GM19328 (cell line): Measurements from ENCODE around the gene PUS1.
"Not testable (repeated sequence)": the region's sequence is repeated elsewhere in the genome, so short reads cannot be mapped to it uniquely, and the experiment has no call there.

ENCODE experiments used
- ATAC-seq: cut with Tn5 transposase; IDR thresholded peaks from one replicate; pipeline ENCODE4 v1.9.1; 2021; ENCODE audit warnings: mild to moderate bottlenecking, moderate library complexity; ENCODE audit not compliant: unreplicated experiment

PUS1 gene

GRCh38 chr12:131954460-131954859 is 25.4 kb downstream of the PUS1 start:
- ATAC-seq: not testable (repeated sequence)

GRCh38 chr12:131959116-131959515 is 30.0 kb downstream of the PUS1 start:
- no peak for ATAC-seq

DNA sequence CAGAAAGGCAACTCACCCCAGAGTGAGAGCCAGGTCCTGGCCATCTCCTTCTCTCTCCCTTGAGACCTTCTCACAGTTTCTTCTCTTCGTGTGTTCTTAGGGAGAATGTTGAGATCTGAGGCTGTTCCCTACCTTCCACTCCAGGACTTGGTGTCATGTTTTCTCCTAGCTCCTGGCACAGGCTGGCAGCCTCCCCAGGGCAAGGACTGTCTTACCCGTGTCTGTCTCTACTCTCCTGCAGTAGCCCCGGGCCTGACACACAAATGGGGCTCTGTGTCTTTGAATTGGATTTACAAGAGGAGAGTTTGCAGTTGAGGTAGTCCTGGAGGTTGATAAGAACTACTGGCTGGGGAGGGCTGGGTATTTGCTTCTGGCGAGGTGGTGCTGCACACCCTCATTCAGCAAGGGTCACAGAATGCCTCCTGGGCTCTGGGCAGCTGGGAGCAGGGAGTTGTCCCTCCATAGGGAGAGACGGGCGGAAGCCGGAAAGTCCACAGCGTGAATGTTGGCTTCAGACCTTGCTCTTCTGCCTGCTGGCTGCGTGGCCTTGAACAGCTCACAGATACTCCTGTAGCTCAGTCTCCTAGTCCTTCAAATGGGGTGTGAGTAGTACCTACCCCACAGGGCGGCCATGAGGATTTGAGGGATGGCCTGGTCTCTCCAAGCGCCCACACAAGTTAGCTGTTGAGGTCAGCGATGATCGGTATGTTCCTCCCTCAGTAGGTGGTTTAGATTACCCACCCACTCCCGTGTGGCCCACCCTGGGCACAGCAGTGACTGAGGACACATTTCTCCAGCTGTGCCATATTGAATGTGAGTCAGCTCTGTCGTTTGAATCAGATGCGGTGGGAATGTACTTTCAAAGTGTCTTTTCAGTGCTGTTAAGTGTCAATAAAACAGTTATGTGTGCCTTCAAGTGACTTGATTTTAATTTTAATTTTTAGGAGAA is 30.8 kb downstream of the PUS1 start:
- no peak for ATAC-seq

GRCh38 chr12:131960590-131961325 is 31.7 kb downstream of the PUS1 start:
- not testable (repeated sequence) for ATAC-seq

- ATAC-seq: not testable (repeated sequence)
These were observed 32.3 kb downstream of the PUS1 start for GRCh38 chr12:131961328-131961727.

DNA sequence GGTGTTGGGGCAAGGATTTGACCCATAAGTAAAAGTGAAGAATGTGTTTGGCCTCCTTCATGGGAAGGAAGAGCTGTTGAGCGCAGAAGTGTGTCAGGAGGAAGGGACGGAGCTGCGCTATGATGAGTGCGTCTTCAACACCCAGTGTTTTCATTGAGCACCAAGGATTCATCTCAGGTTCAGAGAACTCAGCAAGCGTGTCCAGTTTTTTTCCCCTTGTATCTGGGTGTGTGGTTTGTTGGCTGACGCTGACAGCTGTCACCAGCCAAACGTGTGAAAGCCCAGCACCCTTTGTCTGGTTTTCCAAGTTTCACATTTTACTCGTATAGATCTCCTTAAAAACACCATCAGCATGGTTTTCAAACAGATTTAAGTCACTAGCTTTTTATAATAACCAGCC is 33.0 kb downstream of the PUS1 start:
- no peak for ATAC-seq

DNA sequence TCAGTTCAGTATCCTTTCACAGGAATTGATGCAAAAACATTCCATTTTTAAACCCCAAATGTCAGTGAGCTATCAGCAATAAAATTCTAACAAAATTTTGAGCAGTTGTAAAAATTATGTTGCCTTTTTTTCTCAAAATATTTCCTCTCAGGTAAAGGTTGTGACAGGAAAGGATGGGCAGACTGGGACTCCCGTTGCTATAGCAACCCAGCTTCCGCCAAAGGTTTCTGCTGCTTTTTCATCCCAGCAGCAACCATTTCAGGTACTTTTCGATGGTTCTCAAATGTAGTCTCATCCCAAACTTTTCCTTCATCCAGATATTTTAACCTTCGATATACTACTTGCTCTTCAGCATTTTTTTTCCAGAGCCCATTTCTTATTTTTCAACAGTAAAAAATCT is 34.3 kb downstream of the PUS1 start:
- ATAC-seq: no peak

- no peak for ATAC-seq
These were observed 36.0 kb downstream of the PUS1 start for GRCh38 chr12:131965073-131965472.

- no peak for ATAC-seq
These were observed 42.1 kb downstream of the PUS1 start for GRCh38 chr12:131971226-131971625.

- ATAC-seq: no peak
These were observed 46.2 kb downstream of the PUS1 start for GRCh38 chr12:131975228-131975627.

DNA sequence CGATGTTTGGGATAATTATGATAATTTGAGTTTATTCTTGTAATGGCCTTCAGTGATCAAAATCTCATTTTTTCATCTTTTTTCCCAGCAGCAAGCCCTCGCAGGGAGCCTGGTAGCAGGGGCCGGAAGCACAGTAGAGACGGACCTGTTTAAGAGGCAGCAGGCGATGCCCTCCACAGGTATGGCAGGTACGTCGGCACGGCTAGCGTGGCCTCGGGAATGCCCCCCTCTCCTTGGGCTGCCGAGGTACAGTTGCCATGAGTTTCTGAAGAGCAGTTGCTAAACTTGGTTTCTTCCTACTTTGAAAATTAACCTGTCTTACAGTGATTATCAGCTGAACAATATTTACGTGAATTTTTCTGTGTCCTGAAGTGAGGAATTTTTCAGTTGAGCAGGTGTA is 50.5 kb downstream of the PUS1 start:
- no peak for ATAC-seq

GRCh38 chr12:131980263-131980662 is 51.2 kb downstream of the PUS1 start:
- ATAC-seq: no peak

- no peak for ATAC-seq
These were observed 52.3 kb downstream of the PUS1 start for GRCh38 chr12:131981388-131981787.

DNA sequence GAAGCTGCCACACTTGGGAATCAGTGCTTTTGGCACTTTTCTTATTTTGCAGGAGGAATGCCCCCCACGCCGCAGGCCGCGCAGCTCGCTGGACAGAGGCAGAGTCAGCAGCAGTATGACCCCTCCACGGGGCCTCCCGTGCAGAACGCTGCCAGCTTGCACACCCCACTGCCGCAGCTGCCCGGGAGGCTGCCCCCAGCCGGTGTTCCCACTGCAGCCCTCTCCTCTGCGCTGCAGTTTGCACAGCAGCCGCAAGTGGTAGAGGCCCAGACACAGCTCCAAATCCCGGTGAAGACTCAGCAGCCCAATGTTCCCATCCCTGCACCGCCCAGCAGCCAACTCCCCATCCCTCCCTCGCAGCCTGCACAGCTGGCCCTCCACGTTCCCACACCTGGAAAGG is 53.0 kb downstream of the PUS1 start:
- ATAC-seq: no peak

DNA sequence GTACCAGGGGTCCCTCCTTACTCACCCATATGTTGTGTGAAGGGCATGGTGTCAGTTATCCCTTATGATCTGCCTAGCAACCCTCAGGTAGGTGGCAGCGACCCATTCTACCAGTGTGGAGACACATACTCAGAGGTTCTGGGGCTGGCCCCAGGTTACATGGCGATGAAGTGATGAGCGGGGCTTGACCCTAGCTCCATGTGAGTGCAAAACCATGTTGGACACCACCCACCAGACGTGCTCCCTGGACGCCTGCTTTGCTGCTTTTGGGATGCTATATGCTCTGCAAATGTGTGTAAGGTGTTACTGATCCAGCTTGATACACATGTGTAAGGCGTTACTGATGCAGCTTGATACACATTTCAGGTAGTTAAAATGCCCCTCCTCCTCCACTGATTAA is 54.0 kb downstream of the PUS1 start:
- ATAC-seq: no peak

DNA sequence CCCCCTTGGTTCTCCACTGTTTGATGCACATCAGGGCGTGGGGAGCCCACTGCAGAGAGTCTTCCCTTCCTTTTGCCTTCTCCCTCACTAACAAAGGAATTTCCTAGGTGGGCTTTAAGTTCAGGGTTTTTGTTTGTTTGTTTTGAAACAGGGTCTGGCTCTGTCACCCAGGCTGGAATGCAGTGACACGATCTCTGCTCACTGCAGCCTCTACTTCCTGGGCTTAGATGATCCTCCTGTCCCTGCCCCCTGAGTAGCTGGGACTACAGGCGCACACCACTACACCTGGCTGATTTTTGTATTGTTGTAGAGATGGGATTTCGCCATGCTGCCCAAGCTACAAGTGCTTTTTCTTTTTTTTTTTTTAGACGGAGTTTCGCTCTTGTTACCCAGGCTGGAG is 54.5 kb downstream of the PUS1 start:
- ATAC-seq: no peak

DNA sequence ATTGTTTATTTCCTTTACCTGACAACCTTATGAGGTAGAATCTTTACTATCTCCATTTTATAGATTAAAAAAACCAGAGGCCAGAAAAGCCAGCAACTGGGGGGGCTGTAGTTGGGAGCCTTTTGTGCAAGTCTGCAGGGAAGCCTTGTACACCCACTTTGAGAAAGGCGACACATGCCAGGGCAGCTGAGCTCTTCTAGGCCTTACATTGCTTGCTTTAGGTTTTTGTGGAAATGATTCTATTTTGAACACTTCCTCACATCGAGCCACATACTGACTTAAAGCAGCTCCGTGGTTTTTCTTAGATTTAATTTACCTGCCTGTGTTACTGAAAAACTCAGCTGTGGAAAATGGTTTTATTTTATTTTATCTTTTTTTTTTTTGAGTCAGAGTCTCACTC is 55.3 kb downstream of the PUS1 start:
- ATAC-seq: no peak

GRCh38 chr12:131985510-131985875 is 56.4 kb downstream of the PUS1 start:
- not testable (repeated sequence) for ATAC-seq

DNA sequence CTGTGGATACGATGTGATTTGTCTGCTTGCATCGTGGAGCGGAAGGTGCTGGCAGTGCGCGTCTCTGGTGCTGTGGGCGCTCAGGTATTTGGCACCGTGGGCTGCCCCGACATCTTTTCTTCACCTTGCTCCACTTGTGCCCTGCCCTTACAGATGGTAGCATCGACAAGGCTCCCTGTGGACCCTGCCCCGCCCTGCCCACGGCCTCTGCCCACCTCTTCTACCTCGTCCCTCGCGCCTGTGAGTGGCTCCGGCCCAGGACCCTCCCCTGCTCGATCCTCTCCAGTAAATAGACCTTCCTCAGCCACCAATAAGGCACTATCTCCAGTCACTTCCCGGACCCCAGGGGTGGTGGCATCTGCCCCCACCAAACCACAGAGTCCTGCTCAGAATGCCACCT is 57.3 kb downstream of the PUS1 start:
- ATAC-seq: no peak

GRCh38 chr12:131986910-131987309 is 57.8 kb downstream of the PUS1 start:
- no peak for ATAC-seq

- no peak for ATAC-seq
These were observed 58.5 kb downstream of the PUS1 start for GRCh38 chr12:131987552-131987951.
